ENCODE results near the gene TRMT112. TPM values are rescaled to one million over a fixed set of nuclear protein-coding genes. Genes with fewer than 3 reads are reported as not detected.
A peak's percentile ranks its signal among the peaks of the same experiment; 100 is the strongest.

TRMT112 gene
- total and polyA plus RNA-seq, 10 of the 15 experiments (the other 5 are each of a cell fraction or from before 2014, with no cell fraction given): 212 to 455 (median 308) TPM

DNA sequence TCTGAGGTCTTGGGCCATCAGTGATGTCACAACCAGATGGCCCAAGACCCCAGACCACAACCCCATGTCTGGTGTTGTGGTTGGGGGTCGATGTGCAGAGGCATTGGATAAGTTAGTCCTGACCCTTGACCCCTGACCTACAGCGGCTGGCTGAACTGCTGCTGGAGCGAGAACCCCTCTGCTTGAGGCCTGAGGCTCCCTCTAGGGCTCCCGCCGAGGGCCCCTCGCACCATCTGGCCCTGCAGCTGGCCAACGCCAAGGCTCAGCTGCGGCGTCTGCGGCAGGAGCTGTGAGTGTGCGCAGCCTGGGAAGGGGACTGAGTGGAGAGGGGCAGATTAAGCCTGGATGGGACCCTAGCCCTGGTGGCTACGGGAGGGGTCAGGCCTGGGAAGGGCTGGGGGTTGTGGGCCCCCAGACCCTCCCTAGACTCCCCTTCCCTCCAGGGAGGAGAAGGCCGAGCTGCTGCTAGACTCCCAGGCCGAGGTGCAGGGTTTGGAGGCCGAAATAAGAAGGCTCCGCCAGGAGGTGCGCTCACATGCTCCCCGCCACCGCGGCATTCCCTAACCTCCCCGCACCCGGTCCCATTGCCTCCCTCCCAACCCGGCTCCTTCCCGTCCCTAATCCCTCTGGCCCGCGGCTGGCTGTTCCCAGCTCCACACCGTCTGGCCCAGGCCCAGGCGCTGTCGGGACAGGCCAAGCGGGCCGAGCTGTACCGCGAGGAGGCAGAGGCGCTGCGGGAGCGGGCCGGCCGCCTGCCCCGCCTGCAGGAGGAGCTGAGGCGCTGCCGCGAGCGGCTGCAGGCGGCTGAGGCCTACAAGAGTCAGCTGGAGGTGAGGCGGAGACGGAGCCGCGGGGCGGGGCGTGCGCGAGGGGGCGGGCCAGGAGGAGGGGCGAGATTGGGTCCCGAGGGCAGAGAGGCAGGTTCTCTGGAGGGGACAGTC lies 24.8 kb upstream of the TRMT112 start (continued):
- TF ChIP-seq ZNF274 (IDR thresholded peaks at IDR 0.05; ENCODE audit: insufficient read depth, insufficient read length): no peak
- no peak for TF ChIP-seq SREBF2 (IDR thresholded peaks at IDR 0.05; ENCODE audit: low read length)
- TF ChIP-seq MYC (IDR thresholded peaks at IDR 0.05; ENCODE audit: insufficient read depth, insufficient read length, insufficient replicate concordance, low read length, severe bottlenecking): no peak
- TF ChIP-seq SIN3A (IDR thresholded peaks at IDR 0.05; ENCODE audit: low read depth, low read length): no peak
- TF ChIP-seq PAX8 (IDR thresholded peaks at IDR 0.05): no peak
- TF ChIP-seq ZSCAN29 (IDR thresholded peaks at IDR 0.05): no peak
- no peak for TF ChIP-seq MYB (IDR thresholded peaks at IDR 0.05; ENCODE audit: borderline replicate concordance, low read depth, low read length)
- no peak for TF ChIP-seq IRF5 (IDR thresholded peaks at IDR 0.05; ENCODE audit: borderline replicate concordance)
- no peak for TF ChIP-seq TCF3 (IDR thresholded peaks at IDR 0.05; ENCODE audit: borderline replicate concordance, insufficient read depth, low read depth, low read length)
- no peak for TF ChIP-seq ZNF217 (IDR thresholded peaks at IDR 0.05)
- TF ChIP-seq, protein P1, sequence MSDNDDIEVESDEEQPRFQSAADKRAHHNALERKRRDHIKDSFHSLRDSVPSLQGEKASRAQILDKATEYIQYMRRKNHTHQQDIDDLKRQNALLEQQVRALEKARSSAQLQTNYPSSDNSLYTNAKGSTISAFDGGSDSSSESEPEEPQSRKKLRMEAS (IDR thresholded peaks at IDR 0.05; ENCODE audit: low read depth, low read length): no peak
- no peak for TF ChIP-seq POLR2AphosphoS2 (IDR thresholded peaks at IDR 0.05; ENCODE audit: low read depth, low read length)
- TF ChIP-seq MTA2 (IDR thresholded peaks at IDR 0.05; ENCODE audit: low read depth): no peak
- TF ChIP-seq GABPA (IDR thresholded peaks at IDR 0.05; ENCODE audit: low read depth): no peak
- TF ChIP-seq DPF2 (IDR thresholded peaks at IDR 0.05): no peak
- no peak for TF ChIP-seq SREBF1 (IDR thresholded peaks at IDR 0.05; ENCODE audit: low read length)
- TF ChIP-seq LARP7 (IDR thresholded peaks at IDR 0.05): no peak
- TF ChIP-seq ZNF207 (IDR thresholded peaks at IDR 0.05; ENCODE audit: borderline replicate concordance): no peak
- no peak for TF ChIP-seq CHD2 (IDR thresholded peaks at IDR 0.05; ENCODE audit: borderline replicate concordance, low read depth, low read length)
- TF ChIP-seq HCFC1 (IDR thresholded peaks at IDR 0.05; ENCODE audit: low read length): no peak
- 0 out of 2 replicates have a peak, but pooled peaks have one; percentile 35 for TF ChIP-seq IKZF1 (conservative IDR thresholded peaks at IDR 0.05)
- no peak for TF ChIP-seq ESRRA (IDR thresholded peaks at IDR 0.05; ENCODE audit: low read length)
- no peak for TF ChIP-seq NRF1 (conservative IDR thresholded peaks at IDR 0.05; ENCODE audit: low read depth, low read length)
- TF ChIP-seq, protein P2, sequence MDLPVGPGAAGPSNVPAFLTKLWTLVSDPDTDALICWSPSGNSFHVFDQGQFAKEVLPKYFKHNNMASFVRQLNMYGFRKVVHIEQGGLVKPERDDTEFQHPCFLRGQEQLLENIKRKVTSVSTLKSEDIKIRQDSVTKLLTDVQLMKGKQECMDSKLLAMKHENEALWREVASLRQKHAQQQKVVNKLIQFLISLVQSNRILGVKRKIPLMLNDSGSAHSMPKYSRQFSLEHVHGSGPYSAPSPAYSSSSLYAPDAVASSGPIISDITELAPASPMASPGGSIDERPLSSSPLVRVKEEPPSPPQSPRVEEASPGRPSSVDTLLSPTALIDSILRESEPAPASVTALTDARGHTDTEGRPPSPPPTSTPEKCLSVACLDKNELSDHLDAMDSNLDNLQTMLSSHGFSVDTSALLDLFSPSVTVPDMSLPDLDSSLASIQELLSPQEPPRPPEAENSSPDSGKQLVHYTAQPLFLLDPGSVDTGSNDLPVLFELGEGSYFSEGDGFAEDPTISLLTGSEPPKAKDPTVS (IDR thresholded peaks at IDR 0.05; ENCODE audit: low read depth, low read length): no peak
- TF ChIP-seq, protein P3, sequence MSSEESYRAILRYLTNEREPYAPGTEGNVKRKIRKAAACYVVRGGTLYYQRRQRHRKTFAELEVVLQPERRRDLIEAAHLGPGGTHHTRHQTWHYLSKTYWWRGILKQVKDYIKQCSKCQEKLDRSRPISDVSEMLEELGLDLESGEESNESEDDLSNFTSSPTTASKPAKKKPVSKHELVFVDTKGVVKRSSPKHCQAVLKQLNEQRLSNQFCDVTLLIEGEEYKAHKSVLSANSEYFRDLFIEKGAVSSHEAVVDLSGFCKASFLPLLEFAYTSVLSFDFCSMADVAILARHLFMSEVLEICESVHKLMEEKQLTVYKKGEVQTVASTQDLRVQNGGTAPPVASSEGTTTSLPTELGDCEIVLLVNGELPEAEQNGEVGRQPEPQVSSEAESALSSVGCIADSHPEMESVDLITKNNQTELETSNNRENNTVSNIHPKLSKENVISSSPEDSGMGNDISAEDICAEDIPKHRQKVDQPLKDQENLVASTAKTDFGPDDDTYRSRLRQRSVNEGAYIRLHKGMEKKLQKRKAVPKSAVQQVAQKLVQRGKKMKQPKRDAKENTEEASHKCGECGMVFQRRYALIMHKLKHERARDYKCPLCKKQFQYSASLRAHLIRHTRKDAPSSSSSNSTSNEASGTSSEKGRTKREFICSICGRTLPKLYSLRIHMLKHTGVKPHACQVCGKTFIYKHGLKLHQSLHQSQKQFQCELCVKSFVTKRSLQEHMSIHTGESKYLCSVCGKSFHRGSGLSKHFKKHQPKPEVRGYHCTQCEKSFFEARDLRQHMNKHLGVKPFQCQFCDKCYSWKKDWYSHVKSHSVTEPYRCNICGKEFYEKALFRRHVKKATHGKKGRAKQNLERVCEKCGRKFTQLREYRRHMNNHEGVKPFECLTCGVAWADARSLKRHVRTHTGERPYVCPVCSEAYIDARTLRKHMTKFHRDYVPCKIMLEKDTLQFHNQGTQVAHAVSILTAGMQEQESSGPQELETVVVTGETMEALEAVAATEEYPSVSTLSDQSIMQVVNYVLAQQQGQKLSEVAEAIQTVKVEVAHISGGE (CRISPR knock-in tag; IDR thresholded peaks at IDR 0.05): no peak

All from GM12878 (cell line).